Measurements from ENCODE around the gene UROC1.

GRCh38 chr3:126553284-126554084 lies 35.9 kb upstream of the UROC1 start:
- TF ChIP-seq SMC3 (IDR thresholded peaks at IDR 0.05; ENCODE audit: low read depth, low read length) (no peak), RAD21 (IDR thresholded peaks at IDR 0.05; ENCODE audit: low read length) (no peak)
